ENCODE measurements around the gene RAPH1.
"Not testable (repeated sequence)": the region's sequence is repeated elsewhere in the genome, so short reads cannot be mapped to it uniquely, and the experiment has no call there.

The RAPH1 gene

GRCh38 chr2:203432811-203433210 lies 102.3 kb downstream of the RAPH1 start:
- DNase-seq (ENCODE audit: low spot score) = no peak

GRCh38 chr2:203431391-203432185 lies 103.5 kb downstream of the RAPH1 start:
- DNase-seq (ENCODE audit: low spot score) = no peak

- DNase-seq (ENCODE audit: low spot score) = not testable (repeated sequence)
Observed at GRCh38 chr2:203429643-203430042, 105.5 kb downstream of the RAPH1 start.

- peak; percentile 65 for DNase-seq (ENCODE audit: low spot score)
Observed at GRCh38 chr2:203427061-203427460, 108.0 kb downstream of the RAPH1 start.

GRCh38 chr2:203418271-203418670 lies 116.8 kb downstream of the RAPH1 start:
- DNase-seq (ENCODE audit: low spot score) = no peak

- no peak for DNase-seq (ENCODE audit: low spot score)
Observed at GRCh38 chr2:203413796-203414195, 121.3 kb downstream of the RAPH1 start.

- peak; percentile 17 for DNase-seq (ENCODE audit: low spot score)
Observed at GRCh38 chr2:203412546-203413331, 122.4 kb downstream of the RAPH1 start.

- DNase-seq (ENCODE audit: low spot score) = no peak
Observed at GRCh38 chr2:203407496-203407895, 127.6 kb downstream of the RAPH1 start.

- DNase-seq (ENCODE audit: low spot score) = no peak
Observed at GRCh38 chr2:203404996-203405395, 130.1 kb downstream of the RAPH1 start.

GRCh38 chr2:203400805-203401585 lies 134.1 kb downstream of the RAPH1 start:
- no peak for DNase-seq (ENCODE audit: low spot score)

- DNase-seq (ENCODE audit: low spot score) = no peak
Observed at GRCh38 chr2:203399031-203399430, 136.1 kb downstream of the RAPH1 start.

GRCh38 chr2:203396667-203397066 lies 138.4 kb downstream of the RAPH1 start:
- no peak for DNase-seq (ENCODE audit: low spot score)

GRCh38 chr2:203395858-203396257 lies 139.2 kb downstream of the RAPH1 start:
- no peak for DNase-seq (ENCODE audit: low spot score)

- DNase-seq (ENCODE audit: low spot score) = no peak
Observed at GRCh38 chr2:203394519-203395227, 140.4 kb downstream of the RAPH1 start.

GRCh38 chr2:203388153-203388552 lies 146.9 kb downstream of the RAPH1 start:
- DNase-seq (ENCODE audit: low spot score) = not testable (repeated sequence)

- DNase-seq (ENCODE audit: low spot score) = no peak
Observed at GRCh38 chr2:203383038-203383437, 152.1 kb downstream of the RAPH1 start.

GRCh38 chr2:203379156-203379555 lies 155.9 kb downstream of the RAPH1 start:
- no peak for DNase-seq (ENCODE audit: low spot score)

- no peak for DNase-seq (ENCODE audit: low spot score)
Observed at GRCh38 chr2:203376173-203376572, 158.9 kb downstream of the RAPH1 start.

- DNase-seq (ENCODE audit: low spot score) = not testable (repeated sequence)
Observed at GRCh38 chr2:203372706-203373105, 162.4 kb downstream of the RAPH1 start.

GRCh38 chr2:203366639-203367466 lies 168.2 kb downstream of the RAPH1 start:
- no peak for DNase-seq (ENCODE audit: low spot score)

- peak; percentile 28 for DNase-seq (ENCODE audit: low spot score)
Observed at GRCh38 chr2:203361922-203362321, 173.2 kb downstream of the RAPH1 start.

Data from AG20443 (cell line).